Measurements from ENCODE around the gene CDK5. TPM values are rescaled to one million over a fixed set of nuclear protein-coding genes. Genes with fewer than 3 reads are reported as not detected.

Gene CDK5
- total and polyA plus RNA-seq, 9 of the 15 experiments (the other 6 are each of a cell fraction or from before 2014, with no cell fraction given) = 3.2 to 38.0 (median 27.5) TPM

- H3K4me3 ChIP-seq = no peak overlapping the region
- intact Hi-C loops (cut with micrococcal nuclease) (no loop called here), in situ Hi-C loops (cut with MboI) (no loop called here)
- DNase-seq (ENCODE audit: extremely low read depth in 1 of 4, low spot score in 3 of 4) = peak in 2 of 4 experiments; percentile 29 to 34
- ChIA-PET CTCF (ENCODE audit: low intra/inter-chr PET ratio) (no interaction called here), POLR2A (interaction anchor here (0.8 to 1.8 kb wide), 2 partner anchors 15 to 22 kb away, joined by 3 to 5 read pairs; partner anchors contain the start of gene ABCB8)
- no peak for ATAC-seq
- peaks cover 9 to 53% of the 10 kb centered on the region in 2 experiments; a peak in 4 of 5 replicates for H3K4me1 ChIP-seq (replicated peaks in 1 of 2; ENCODE audit: control insufficient read depth in 2 of 2, insufficient read depth in 2 of 2, low read length in 2 of 2)
- H3K36me3 ChIP-seq (ENCODE audit: control insufficient read depth, insufficient read depth, low read length) = peaks cover 2% of the 10 kb centered on the region; the same call in 2 of the 3 replicates
- BruUV-seq (replicated peaks) = no TSS peak
- no peak overlapping the region for H3K4me2 ChIP-seq (ENCODE audit: insufficient read depth, low read length)
- no peak for FAIRE-seq
- 67% methylated on average over 41 of the region's 50 CpGs for WGBS (ENCODE audit: insufficient coverage, low coverage, missing lambda C conversion rate)
- no peak overlapping the region for H3K27ac ChIP-seq (ENCODE audit: extremely low read depth, low read depth, low read length)
- no peaks in the 10 kb centered on the region for H3K9me3 ChIP-seq (replicated peaks; ENCODE audit: control insufficient read depth, insufficient read depth, low read depth, low read length)
- no peak overlapping the region for H2AFZ ChIP-seq (ENCODE audit: low read depth, low read length)
- no peaks in the 10 kb centered on the region; the same call in 1 of the 2 replicates for H4K20me1 ChIP-seq (replicated peaks; ENCODE audit: control insufficient read depth, insufficient read depth, low read length)
- no peak overlapping the region; a peak in 1 of 4 replicates for H3K9ac ChIP-seq (ENCODE audit: insufficient read depth in 1 of 2, low read depth in 2 of 2, low read length in 2 of 2)
- no peaks in the 10 kb centered on the region for H3K79me2 ChIP-seq (ENCODE audit: control insufficient read depth, insufficient read depth, low read length)
- no peaks in the 10 kb centered on the region for H3K27me3 ChIP-seq (ENCODE audit: control insufficient read depth in 2 of 2, insufficient read depth in 2 of 2, low read length in 2 of 2)
- H3K9me1 ChIP-seq (ENCODE audit: control insufficient read depth, insufficient read depth, low read length) = no peaks in the 10 kb centered on the region
- TF ChIP-seq RREB1 (CRISPR knock-in tag; IDR thresholded peaks at IDR 0.05) = no peak
- TF ChIP-seq BRCA1 (IDR thresholded peaks at IDR 0.05) = no peak
- TF ChIP-seq BRCA1 (CRISPR knock-in tag; IDR thresholded peaks at IDR 0.05) = no peak
- TF ChIP-seq ZNF507 (tag; conservative IDR thresholded peaks at IDR 0.05) = no peak
- no peak for TF ChIP-seq MAFG (tag; conservative IDR thresholded peaks at IDR 0.05)
- TF ChIP-seq FOXJ2 (tag; IDR thresholded peaks at IDR 0.05) = no peak
- no peak for TF ChIP-seq DEAF1 (CRISPR knock-in tag; IDR thresholded peaks at IDR 0.05)
- peak; percentile 44; the same call in 1 of the 2 replicates for TF ChIP-seq RBFOX2 (IDR thresholded peaks at IDR 0.05; ENCODE audit: low read depth, low read length)
- TF ChIP-seq GMEB1 (CRISPR knock-in tag; IDR thresholded peaks at IDR 0.05) = no peak
- TF ChIP-seq ZNF41 (CRISPR knock-in tag; conservative IDR thresholded peaks at IDR 0.05) = no peak
- TF ChIP-seq ZFP30 (CRISPR knock-in tag; IDR thresholded peaks at IDR 0.05; ENCODE audit: borderline replicate concordance) = no peak
- TF ChIP-seq HES1 (IDR thresholded peaks at IDR 0.05; ENCODE audit: low read depth) = no peak
- no peak for TF ChIP-seq NFE2 (IDR thresholded peaks at IDR 0.05; ENCODE audit: low read depth)
- TF ChIP-seq ZFPM2 (CRISPR knock-in tag; IDR thresholded peaks at IDR 0.05) = no peak
These were observed 6.6 kb downstream of the CDK5 start for GRCh38 chr7:151051108-151051507.

All from K562 (cell line).